HG02981 (cell line): ENCODE data around the gene DPH6.

Source experiments
- ATAC-seq: cut with Tn5 transposase; IDR thresholded peaks from one replicate; pipeline ENCODE4 v1.9.1; 2021; ENCODE audit warnings: mild to moderate bottlenecking, moderate library complexity; ENCODE audit not compliant: unreplicated experiment

DPH6 gene

DNA sequence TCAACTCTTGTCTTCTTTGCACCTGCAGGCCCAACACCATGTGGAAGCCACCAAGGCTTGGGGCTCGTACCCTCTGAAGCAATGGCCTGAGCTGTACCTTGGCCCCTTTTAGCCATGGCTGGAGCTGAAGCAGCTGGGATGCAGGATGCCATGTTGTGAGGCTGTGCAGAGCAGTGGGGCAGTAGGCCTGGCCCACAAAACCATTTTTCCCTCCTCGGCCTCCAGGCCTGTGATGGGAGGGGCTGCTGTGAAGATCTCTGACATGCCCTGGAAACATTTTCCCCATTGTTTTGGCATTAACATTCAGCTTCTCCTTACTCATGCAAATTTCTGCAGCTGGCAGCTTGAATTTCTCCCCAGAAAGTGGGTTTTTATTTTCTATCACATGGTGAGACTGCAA is 58.5 kb downstream of the DPH6 start:
- ATAC-seq, result no peak

GRCh38 chr15:35486296-35486695 is 59.7 kb downstream of the DPH6 start:
- ATAC-seq, result no peak

DNA sequence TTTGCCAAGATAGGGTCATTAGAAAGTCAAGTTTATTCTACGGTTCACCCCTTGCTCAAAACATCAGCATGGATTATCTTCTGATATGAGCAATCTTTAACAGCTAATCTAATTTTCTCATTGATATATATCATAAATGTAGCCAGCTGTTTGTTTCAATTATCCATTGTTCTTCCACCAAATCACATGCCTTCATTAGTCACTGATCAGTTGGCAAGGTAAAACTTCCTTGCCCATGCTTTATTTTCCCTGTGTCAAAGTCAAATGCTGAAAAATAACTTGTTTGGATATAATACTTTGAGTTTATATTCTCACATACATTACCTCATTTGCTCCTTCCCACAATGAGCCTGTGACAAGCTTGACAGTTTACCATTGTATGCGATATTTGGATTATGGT is 60.6 kb downstream of the DPH6 start:
- ATAC-seq, result no peak

- ATAC-seq, result no peak
These were observed 61.6 kb downstream of the DPH6 start for GRCh38 chr15:35484231-35484945.

DNA sequence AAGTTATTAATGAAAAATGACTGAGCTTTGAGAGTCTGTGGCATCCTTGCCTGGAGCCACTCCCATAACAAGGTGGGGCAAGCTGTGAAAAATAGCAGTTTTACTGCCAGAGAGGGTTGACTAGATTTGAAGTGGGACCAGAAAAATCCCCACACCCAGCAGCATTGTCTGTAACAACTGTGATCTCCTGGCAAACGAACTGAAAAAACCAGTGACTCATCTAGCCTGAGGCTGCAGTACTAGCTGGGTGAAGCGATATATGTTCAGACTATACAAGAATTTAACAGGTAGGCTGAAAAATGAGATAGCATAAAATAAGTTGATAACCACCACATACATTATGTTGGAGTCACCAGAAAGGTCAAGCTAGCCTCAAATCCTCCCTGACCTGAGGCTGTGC is 64.0 kb downstream of the DPH6 start:
- ATAC-seq, result no peak

DNA sequence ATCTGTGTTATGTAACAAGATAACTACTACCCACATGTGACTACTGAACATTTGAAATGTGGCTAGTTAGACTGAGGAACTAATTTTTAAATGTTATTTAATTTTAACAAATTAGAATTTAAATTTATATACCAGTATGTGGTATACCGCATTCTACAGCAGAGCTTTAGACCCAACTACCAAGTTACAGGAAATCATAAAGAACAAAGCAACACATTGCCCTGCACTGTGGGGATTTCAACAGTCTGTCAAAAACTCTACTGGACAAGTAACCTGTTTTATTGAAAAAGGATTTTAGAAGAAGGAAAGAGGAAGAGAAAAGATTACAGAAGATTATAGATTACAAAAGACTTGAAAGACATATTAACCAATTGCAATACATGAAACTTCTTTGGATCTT is 64.9 kb downstream of the DPH6 start:
- no peak for ATAC-seq

GRCh38 chr15:35479423-35479822 is 66.5 kb downstream of the DPH6 start:
- no peak for ATAC-seq

DNA sequence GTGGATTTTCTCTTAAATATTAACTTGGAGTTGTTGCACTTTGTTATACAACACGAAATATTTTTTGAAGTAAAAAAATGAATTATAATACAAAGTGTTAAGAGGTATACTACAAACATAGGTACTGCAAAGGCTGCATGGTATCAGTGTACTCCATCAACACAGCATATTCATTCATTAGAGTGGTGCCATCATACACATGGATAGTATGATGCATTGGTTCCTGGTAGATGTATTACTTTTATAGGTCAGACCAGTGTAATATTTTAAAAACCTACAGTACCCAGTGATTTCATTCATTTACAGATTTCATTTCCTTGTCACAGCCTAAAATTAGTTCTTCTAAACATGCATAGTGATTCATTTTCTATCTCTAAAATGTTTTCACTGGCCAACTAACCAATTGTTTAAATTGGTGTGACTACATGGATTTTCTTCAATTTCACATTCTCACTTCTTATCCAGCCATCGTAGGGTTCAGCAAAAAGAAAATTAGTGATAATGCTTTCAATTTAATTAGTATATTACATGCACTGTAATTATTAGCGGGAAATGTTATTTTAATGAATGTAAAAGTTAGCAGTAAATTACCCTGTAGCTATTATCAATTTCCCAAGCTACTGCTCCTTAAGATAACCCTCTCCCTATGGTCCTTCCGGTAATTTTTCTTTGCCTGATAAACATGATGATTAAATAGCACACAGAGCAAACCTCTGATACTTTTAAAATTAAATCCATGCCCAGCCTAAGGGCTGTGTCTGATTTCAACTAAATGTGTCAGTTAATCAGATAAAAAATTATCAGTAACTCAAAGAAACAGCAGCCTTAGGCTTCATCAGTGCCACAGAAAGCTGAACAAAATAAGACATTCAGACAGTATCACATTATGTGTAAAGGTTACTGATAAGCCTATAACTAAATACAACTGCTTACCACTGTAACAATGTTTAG is 68.4 kb downstream of the DPH6 start:
- ATAC-seq, result no peak

GRCh38 chr15:35471024-35471423 is 74.9 kb downstream of the DPH6 start:
- ATAC-seq, result no peak

- no peak for ATAC-seq
These were observed 75.5 kb downstream of the DPH6 start for GRCh38 chr15:35470441-35470840.

- no peak for ATAC-seq
These were observed 79.5 kb downstream of the DPH6 start for GRCh38 chr15:35466476-35466875.

DNA sequence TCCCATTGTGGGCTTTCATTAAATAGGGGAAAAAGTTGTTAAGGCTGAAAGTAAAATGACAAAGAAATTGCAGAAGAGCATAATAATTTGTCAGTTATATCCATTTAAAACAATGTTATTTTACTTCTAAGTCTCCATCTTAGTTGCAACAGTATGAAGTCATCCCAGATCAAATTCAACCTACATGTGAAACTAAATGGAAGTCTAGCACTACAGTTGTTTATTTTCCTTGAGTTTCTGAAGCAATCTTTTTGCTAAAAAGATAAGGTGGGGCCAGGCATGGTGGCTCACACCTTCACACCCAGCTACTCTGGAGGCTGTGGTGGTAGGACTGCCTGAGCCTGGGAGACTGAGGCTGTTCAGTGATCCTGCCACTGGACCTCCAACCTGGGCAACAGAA is 80.2 kb downstream of the DPH6 start:
- no peak for ATAC-seq

DNA sequence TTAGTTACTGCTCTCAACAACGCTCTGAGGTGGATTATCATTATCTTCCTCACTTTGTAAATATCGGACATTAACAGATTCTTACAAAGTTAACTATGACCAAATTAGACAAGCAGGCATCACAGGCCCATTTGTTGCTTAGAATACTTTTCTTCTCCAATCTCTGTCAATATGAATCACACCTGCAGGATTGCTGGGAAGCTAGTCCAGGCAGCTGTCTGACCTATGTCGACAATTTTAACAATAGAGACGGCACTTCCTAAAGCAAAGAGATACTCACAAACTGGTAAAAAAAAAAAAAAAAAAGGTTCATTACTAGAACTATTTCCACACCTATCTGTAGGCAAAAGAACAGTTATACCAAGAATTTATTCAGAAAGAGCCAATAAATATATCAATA is 85.3 kb downstream of the DPH6 start:
- ATAC-seq, result no peak

GRCh38 chr15:35458176-35458856 is 87.6 kb downstream of the DPH6 start:
- no peak for ATAC-seq

GRCh38 chr15:35455201-35455600 is 90.8 kb downstream of the DPH6 start:
- ATAC-seq, result no peak

GRCh38 chr15:35450492-35450891 is 95.5 kb downstream of the DPH6 start:
- no peak for ATAC-seq

- ATAC-seq, result no peak
These were observed 97.7 kb downstream of the DPH6 start for GRCh38 chr15:35448294-35448693.

DNA sequence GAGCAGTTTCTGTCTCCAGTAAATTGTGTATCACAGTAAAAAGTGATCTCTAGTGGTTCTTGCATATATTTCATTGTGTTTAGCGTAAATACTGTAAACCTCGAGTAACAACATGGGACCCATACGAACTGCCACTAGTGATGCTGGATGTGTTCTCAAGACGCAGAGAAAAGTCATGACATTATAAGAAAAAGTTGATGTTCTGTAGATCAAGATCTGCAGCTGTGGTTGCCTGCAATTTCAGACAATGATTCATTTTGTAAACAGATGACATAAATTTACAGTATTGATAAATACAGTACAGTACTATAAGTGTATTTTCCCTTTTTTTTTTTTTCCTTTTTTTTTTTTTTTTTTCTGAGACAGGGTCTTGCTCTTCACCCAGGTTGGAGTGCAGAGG is 100.1 kb downstream of the DPH6 start:
- no peak for ATAC-seq

DNA sequence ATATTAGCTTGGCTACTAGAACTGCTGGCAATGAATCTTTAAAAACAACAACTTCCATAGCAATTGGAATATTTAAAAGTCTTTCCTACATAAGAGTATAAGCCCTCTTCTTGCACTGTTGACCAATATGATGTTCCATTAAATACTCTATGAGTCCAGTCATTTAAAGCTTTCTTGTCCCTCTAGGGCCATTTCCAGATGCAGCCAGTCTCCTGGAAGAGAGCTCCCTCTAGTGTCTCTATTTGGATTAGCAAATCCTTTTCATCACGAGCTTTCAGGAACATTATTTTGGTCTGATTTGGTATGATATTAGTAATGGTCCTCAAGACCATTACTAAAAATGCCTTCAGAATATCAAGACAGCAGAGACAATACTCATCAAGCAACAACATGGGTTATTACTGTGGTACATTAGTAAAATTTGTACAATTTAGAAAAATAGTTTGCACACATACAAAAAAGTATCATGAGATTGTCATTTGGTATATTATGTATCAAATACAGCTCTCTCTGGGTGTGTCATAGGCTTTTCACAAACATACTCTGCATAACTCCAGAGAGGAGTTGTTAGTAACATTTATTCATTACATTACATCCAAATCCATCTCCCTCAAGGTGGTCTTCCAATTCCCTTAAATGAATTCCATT is 101.3 kb downstream of the DPH6 start:
- ATAC-seq, result no peak

- no peak for ATAC-seq
These were observed 102.6 kb downstream of the DPH6 start for GRCh38 chr15:35443376-35443775.

GRCh38 chr15:35442742-35443141 is 103.2 kb downstream of the DPH6 start:
- no peak for ATAC-seq
